Lower leg skin (tissue), 4 donors: ENCODE data around the gene TSHZ2. TPM values are rescaled to one million over a fixed set of nuclear protein-coding genes. Genes with fewer than 3 reads are reported as not detected.
A peak's percentile ranks its signal among the peaks of the same experiment; 100 is the strongest.

Experiments
- DNase-seq, 2 donors: peaks; one replicate each; pipeline ENCODE4 v3.0.0-alpha.2; 2019; ENCODE audit warnings: low spot score in 2 of 2
- H3K4me3 ChIP-seq: fragments of 200-600 bp; sonication (generic); 2 replicates; pipeline ENCODE4 v1.5.1; 2017; ENCODE audit warnings: mild to moderate bottlenecking, low read depth; ENCODE audit not compliant: poor library complexity, severe bottlenecking
- CTCF ChIP-seq, 3 donors: fragments of 450-650 bp; IDR thresholded peaks; one replicate each; pipeline ENCODE4 v1.5.1; 2016; ENCODE audit warnings: antibody characterized with exemption in 3 of 3, mild to moderate bottlenecking in 3 of 3, moderate library complexity in 2 of 3
- POLR2A ChIP-seq, 2 donors: fragments of 450-650 bp; IDR thresholded peaks; one replicate each; pipeline ENCODE4 v1.6.1; 2016 to 2017; ENCODE audit warnings: antibody characterized with exemption in 2 of 2, mild to moderate bottlenecking in 1 of 2, moderate library complexity in 1 of 2
- WGBS, 2 donors: methylation state at CpG; one replicate each; pipeline ENCODE4 v1.1.5; 2018; 5-methylcytosine and 5-hydroxymethylcytosine counted together
- intact Hi-C: fragments of 100-400 bp; cut with DNase I; formaldehyde crosslinking; loops from one replicate; pipeline ENCODE4 v1.15.0; 2023; ENCODE audit warnings: low total_unique reads
- total RNA-seq, 4 donors: library from RNA; depleted of rRNA; stranded (reverse); fragments of >200 nt; gene quantifications; one replicate each; pipeline ENCODE4 v1.1.0, GENCODE V29; 2016

Gene TSHZ2
- total RNA-seq, 4 donors from 2014 or later: 8.1 to 25.7 (median 10.5) TPM

- intact Hi-C loops: no loop called here
- no peak overlapping the region for H3K4me3 ChIP-seq
- TF ChIP-seq CTCF (IDR thresholded peaks at IDR 0.05) (no peak), POLR2A (IDR thresholded peaks at IDR 0.05) (no peak)
- 94 to 95% methylated on average over 12 of the region's 12 CpGs for WGBS, 2 donors
- DNase-seq: no peak
Measured at GRCh38 chr20:53423587-53424146, 451.5 kb downstream of the TSHZ2 start.

GRCh38 chr20:53425481-53425880, 453.3 kb downstream of the TSHZ2 start:
- 83 to 92% methylated on average over 4 of the region's 4 CpGs for WGBS, 2 donors
- intact Hi-C loops: no loop called here
- DNase-seq: no peak
- no peak overlapping the region for H3K4me3 ChIP-seq
- no peak for TF ChIP-seq CTCF (IDR thresholded peaks at IDR 0.05)

- TF ChIP-seq POLR2A (IDR thresholded peaks at IDR 0.05): no peak
- no peak for TF ChIP-seq CTCF (IDR thresholded peaks at IDR 0.05)
- intact Hi-C loops: no loop called here
- 82 to 85% methylated on average over 3 of the region's 3 CpGs for WGBS, 2 donors
- no peak for DNase-seq
- H3K4me3 ChIP-seq: no peak overlapping the region
Measured at GRCh38 chr20:53425941-53426340, 453.8 kb downstream of the TSHZ2 start.

GRCh38 chr20:53426766-53427312, 454.7 kb downstream of the TSHZ2 start:
- no peak for DNase-seq
- intact Hi-C loops: no loop called here
- no peak overlapping the region for H3K4me3 ChIP-seq
- TF ChIP-seq POLR2A (IDR thresholded peaks at IDR 0.05): no peak
- TF ChIP-seq CTCF (IDR thresholded peaks at IDR 0.05): no peak
- 85 to 89% methylated on average over 6 of the region's 6 CpGs for WGBS, 2 donors

GRCh38 chr20:53427951-53428350, 455.8 kb downstream of the TSHZ2 start:
- no peak for TF ChIP-seq POLR2A (IDR thresholded peaks at IDR 0.05)
- TF ChIP-seq CTCF (IDR thresholded peaks at IDR 0.05): no peak
- no peak for DNase-seq
- intact Hi-C loops: no loop called here
- WGBS, 2 donors: 93 to 94% methylated on average over 2 of the region's 2 CpGs
- H3K4me3 ChIP-seq: no peak overlapping the region

GRCh38 chr20:53428588-53428987, 456.4 kb downstream of the TSHZ2 start:
- H3K4me3 ChIP-seq: no peak overlapping the region
- intact Hi-C loops: no loop called here
- WGBS, 2 donors: 73 to 86% methylated on average over 3 of the region's 3 CpGs
- peak in 1 of 2 donors; percentile 42 for DNase-seq
- TF ChIP-seq POLR2A (IDR thresholded peaks at IDR 0.05) (no peak), CTCF (IDR thresholded peaks at IDR 0.05) (no peak)
